ENCODE results near the gene SBK1. TPM values are rescaled to one million over a fixed set of nuclear protein-coding genes. Genes with fewer than 3 reads are reported as not detected.
A peak's percentile ranks its signal among the peaks of the same experiment; 100 is the strongest.

SBK1 gene
- total RNA-seq, 1 experiment from 2014 or later = 18.4 TPM

- Histone ChIP-seq H3K36me3 (ENCODE audit: low read depth) (no peaks in the 10 kb centered on the region), H3K9me3 (ENCODE audit: insufficient read depth, low read depth) (no peaks in the 10 kb centered on the region), H3K4me1 (replicated peaks; ENCODE audit: insufficient read depth) (no peaks in the 10 kb centered on the region), H2AFZ (no peak overlapping the region), H3K27ac (no peak overlapping the region), H3K4me2 (no peak overlapping the region), H3K4me3 (no peak overlapping the region), H3K9me2 (ENCODE audit: insufficient read depth) (no peaks in the 10 kb centered on the region), H3K79me2 (ENCODE audit: low read depth) (no peaks in the 10 kb centered on the region), H3K27me3 (ENCODE audit: insufficient read depth, low read depth) (no peaks in the 10 kb centered on the region), H4K20me1 (ENCODE audit: insufficient read depth) (no peaks in the 10 kb centered on the region), H3F3A (ENCODE audit: insufficient read depth, low read depth) (no peaks in the 10 kb centered on the region)
- DNase-seq = peak; percentile 46 to 67
- no TSS peak for BruUV-seq (replicated peaks)
- CTCF ChIA-PET = interaction anchor here (0.5 to 1.4 kb wide), 4 partner anchors 36 to 1055 kb away, joined by 3 to 4 read pairs (median 4); no protein-coding TSS in a partner anchor
- POLR2A ChIA-PET (ENCODE audit: unreplicated experiment) = no interaction called here
- intact Hi-C loops (cut with micrococcal nuclease; ENCODE audit: unreplicated experiment) = loop anchor here (1.0 to 2.0 kb wide), 2 partner anchors 40 to 344 kb away; no protein-coding TSS in a partner anchor
- peak; percentile 98 for TF ChIP-seq CTCF (conservative IDR thresholded peaks at IDR 0.05)
- TF ChIP-seq EZH2 (IDR thresholded peaks at IDR 0.05; ENCODE audit: low read depth) = no peak
Measured at GRCh38 chr16:28317040-28317880, 24.9 kb downstream of the SBK1 start.

DNA sequence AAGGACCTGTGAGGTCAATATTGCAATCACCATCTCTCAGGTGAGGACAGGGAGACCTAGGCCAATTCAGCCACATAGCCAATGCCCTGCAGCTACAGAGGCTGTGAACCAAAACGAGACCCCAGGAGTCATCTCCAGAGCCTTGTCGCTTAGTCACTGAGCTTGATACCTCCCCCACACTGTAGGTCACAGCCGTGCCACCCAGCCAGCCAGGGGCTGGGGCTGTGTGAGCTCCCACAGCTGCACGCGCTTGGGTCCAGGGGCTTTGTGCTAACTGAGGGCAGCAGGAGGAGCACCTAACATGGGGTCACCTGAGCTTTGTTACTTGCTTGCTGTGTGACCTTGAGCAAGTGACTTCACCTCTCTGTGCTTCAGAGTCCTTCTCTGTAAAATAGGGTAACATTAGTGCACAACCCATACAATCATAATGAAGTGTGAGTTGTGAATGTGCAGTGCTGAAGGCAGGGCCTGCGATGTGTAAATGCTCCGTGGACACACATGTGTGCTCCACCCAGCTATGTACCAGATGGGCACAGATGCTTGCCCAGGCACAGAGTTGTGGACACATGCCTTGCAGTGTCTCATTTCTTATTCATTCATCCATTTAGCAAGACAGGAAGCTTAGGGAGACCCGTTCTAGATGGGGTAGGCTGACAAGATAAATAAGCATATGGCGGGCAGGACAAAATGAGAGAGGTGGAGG, 25.9 kb downstream of the SBK1 start:
- H3K4me2 ChIP-seq = no peak overlapping the region
- no peaks in the 10 kb centered on the region for H3K27me3 ChIP-seq (ENCODE audit: insufficient read depth, low read depth)
- no peaks in the 10 kb centered on the region for H3F3A ChIP-seq (ENCODE audit: insufficient read depth, low read depth)
- no peak for DNase-seq
- no peaks in the 10 kb centered on the region for H3K9me2 ChIP-seq (ENCODE audit: insufficient read depth)
- intact Hi-C loops (cut with micrococcal nuclease; ENCODE audit: unreplicated experiment) = no loop called here
- no peak overlapping the region for H3K27ac ChIP-seq
- no peaks in the 10 kb centered on the region for H4K20me1 ChIP-seq (ENCODE audit: insufficient read depth)
- no peak overlapping the region for H2AFZ ChIP-seq
- ChIA-PET POLR2A (ENCODE audit: unreplicated experiment) (no interaction called here), CTCF (no interaction called here)
- H3K9me3 ChIP-seq (ENCODE audit: insufficient read depth, low read depth) = no peaks in the 10 kb centered on the region
- no peaks in the 10 kb centered on the region for H3K4me1 ChIP-seq (replicated peaks; ENCODE audit: insufficient read depth)
- H3K79me2 ChIP-seq (ENCODE audit: low read depth) = no peaks in the 10 kb centered on the region
- no peaks in the 10 kb centered on the region for H3K36me3 ChIP-seq (ENCODE audit: low read depth)
- no TSS peak for BruUV-seq (replicated peaks)
- TF ChIP-seq CTCF (conservative IDR thresholded peaks at IDR 0.05) = no peak
- no peak for TF ChIP-seq EZH2 (IDR thresholded peaks at IDR 0.05; ENCODE audit: low read depth)
- H3K4me3 ChIP-seq = no peak overlapping the region

DNA sequence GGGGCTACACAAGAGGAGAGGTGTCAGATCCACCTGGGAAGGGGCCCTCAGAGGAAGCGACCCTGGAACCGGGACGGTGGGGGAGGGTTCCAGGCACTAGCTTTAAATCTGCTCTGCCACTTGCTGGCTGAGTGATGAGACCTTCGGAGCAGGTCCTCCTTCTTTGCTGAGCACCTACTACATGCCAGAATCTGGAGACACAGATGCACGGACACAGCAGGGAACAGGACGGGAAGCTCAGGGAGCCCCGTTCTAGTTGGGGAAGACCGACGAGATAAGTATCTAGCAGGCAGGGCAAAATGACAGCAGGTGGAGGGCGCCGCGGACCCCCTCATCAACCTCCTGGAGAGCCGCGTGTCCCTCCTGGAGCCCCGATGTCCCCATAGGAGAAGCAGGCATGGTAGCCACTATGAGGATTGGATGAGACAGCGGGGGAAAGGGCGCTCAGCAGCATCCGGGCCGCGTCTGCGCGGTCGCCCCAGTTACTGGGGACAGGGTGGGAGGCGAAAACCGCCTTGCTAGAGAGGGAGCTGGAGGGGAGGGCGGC, 27.2 kb downstream of the SBK1 start:
- POLR2A ChIA-PET (ENCODE audit: unreplicated experiment) = no interaction called here
- no peaks in the 10 kb centered on the region for H3K4me1 ChIP-seq (replicated peaks; ENCODE audit: insufficient read depth)
- intact Hi-C loops (cut with micrococcal nuclease; ENCODE audit: unreplicated experiment) = loop anchor here (5.0 kb wide), 1 partner anchor 628 kb away; no protein-coding TSS in a partner anchor
- no TSS peak for BruUV-seq (replicated peaks)
- TF ChIP-seq CTCF (conservative IDR thresholded peaks at IDR 0.05) = no peak
- no peak for TF ChIP-seq EZH2 (IDR thresholded peaks at IDR 0.05; ENCODE audit: low read depth)
- DNase-seq = no peak
- no peak overlapping the region for H3K4me2 ChIP-seq
- H3K36me3 ChIP-seq (ENCODE audit: low read depth) = no peaks in the 10 kb centered on the region
- H3K27ac ChIP-seq = no peak overlapping the region
- no peaks in the 10 kb centered on the region for H3K27me3 ChIP-seq (ENCODE audit: insufficient read depth, low read depth)
- no peak overlapping the region for H3K4me3 ChIP-seq
- no peaks in the 10 kb centered on the region for H3F3A ChIP-seq (ENCODE audit: insufficient read depth, low read depth)
- CTCF ChIA-PET = no interaction called here
- H3K9me3 ChIP-seq (ENCODE audit: insufficient read depth, low read depth) = no peaks in the 10 kb centered on the region
- no peaks in the 10 kb centered on the region for H3K9me2 ChIP-seq (ENCODE audit: insufficient read depth)
- H3K79me2 ChIP-seq (ENCODE audit: low read depth) = no peaks in the 10 kb centered on the region
- H2AFZ ChIP-seq = no peak overlapping the region
- no peaks in the 10 kb centered on the region for H4K20me1 ChIP-seq (ENCODE audit: insufficient read depth)
